ENCODE data around the gene PRKCG.

PRKCG gene

DNA sequence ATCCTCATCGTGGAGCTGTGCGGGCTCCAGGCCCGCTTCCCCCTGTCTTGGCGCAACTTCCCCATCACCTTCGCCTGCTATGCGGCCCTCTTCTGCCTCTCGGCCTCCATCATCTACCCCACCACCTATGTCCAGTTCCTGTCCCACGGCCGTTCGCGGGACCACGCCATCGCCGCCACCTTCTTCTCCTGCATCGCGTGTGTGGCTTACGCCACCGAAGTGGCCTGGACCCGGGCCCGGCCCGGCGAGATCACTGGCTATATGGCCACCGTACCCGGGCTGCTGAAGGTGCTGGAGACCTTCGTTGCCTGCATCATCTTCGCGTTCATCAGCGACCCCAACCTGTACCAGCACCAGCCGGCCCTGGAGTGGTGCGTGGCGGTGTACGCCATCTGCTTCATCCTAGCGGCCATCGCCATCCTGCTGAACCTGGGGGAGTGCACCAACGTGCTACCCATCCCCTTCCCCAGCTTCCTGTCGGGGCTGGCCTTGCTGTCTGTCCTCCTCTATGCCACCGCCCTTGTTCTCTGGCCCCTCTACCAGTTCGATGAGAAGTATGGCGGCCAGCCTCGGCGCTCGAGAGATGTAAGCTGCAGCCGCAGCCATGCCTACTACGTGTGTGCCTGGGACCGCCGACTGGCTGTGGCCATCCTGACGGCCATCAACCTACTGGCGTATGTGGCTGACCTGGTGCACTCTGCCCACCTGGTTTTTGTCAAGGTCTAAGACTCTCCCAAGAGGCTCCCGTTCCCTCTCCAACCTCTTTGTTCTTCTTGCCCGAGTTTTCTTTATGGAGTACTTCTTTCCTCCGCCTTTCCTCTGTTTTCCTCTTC is 8.0 kb upstream of the PRKCG start:
- DNase-seq: no peak

DNA sequence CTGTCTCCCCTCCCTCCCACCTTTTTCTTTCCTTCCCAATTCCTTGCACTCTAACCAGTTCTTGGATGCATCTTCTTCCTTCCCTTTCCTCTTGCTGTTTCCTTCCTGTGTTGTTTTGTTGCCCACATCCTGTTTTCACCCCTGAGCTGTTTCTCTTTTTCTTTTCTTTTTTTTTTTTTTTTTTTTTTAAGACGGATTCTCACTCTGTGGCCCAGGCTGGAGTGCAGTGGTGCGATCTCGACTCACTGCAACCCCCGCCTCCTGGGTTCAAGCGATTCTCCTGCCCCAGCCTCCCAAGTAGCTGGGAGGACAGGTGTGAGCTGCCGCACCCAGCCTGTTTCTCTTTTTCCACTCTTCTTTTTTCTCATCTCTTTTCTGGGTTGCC is 7.4 kb upstream of the PRKCG start:
- no peak for DNase-seq

DNA sequence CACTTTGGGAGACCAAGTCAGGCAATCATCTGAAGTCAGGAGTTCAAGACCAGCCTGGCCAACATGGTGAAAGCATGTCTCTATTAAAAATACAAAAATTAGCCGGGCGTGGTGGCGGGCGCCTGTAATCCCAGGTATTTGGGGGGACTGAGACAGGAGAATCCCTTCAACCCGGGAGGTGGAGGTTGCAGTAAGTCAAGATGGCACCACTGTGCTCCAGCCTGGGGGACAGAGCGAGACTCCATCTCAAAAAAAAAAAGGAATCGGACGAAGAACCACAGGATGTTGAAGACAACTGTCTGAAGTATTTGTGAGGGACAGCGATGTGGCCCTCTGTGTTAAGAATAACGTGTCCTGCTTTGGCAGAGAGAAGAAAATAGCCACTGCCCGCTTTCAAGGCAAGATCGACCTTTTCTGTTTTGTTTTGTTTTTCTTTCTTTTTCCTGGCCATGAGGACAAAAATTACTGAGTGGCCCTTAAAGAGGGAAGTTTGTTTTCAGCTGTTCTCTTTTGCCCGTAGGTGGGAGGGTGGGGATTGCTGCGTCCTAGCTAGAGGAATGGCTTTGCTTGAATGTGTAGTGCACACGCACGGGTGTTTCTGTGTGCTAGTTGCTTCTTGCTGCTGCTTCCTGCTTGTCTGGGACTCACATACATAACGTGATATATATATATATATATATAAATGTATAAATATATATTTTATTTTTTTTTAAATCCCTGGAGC is 6.2 kb upstream of the PRKCG start:
- DNase-seq: no peak

DNA sequence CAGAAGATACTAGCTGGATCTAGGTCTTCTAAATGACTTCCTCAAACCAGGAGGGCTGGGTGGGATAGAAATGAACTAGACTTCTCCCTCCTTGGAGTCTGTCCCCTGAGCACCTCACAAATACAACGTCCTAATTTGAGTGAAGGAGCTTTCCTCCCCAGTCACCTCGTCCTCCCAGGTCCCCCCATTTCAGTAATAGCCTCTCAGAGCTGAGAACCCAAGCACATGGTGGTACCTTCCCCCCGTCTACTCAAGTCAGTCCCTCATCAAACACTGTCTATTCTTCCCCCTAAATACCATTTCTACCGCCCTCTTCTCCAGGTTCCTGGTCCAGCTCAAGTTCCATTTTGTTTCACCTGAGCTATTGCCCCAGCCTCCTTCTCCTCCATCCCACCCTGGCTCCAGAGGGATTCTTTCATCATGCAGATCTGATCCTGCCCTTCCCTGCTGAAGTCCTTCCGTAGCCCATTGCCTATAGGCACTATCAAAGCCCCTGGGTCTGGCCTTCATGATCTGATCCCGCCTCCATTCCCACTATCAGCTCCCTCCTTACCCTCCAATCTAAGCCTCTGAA is 5.3 kb upstream of the PRKCG start:
- DNase-seq: no peak

DNA sequence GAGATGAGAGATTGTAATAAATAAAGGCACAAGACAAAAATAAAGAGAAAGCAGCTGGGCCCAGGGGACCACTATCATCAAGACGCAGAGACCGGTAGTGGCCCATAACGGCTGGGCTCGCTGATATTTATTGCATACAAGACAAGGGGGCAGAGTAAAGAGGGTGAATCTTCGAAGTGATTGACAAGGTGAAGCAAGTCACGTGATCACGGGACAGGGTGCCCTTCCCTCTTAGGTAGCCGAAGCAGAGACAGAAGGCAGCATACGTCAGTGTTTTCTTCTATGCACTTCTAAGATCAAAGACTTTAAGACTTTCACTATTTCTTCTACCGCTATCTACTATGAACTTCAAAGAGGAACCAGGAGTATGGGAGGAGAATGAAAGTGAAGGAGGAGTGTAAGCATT is 4.6 kb upstream of the PRKCG start:
- no peak for DNase-seq

DNA sequence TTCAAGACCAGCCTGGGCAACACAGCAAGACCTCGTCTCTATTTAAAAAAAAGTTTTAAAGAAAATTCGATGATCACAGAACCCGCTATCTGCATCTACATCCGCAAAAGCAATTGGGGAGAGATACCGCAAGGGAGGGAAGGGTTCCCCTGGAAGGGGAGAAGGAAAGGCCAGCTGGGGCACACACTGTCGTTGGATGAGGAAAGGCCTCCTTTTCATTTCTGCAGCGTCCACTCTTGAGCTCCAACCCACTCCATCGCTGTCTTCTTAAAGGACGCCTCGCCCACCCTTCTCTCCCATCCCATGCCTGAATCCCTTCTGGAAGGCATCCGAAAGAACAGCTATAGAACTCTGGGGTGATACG is 3.2 kb upstream of the PRKCG start:
- no peak for DNase-seq

DNA sequence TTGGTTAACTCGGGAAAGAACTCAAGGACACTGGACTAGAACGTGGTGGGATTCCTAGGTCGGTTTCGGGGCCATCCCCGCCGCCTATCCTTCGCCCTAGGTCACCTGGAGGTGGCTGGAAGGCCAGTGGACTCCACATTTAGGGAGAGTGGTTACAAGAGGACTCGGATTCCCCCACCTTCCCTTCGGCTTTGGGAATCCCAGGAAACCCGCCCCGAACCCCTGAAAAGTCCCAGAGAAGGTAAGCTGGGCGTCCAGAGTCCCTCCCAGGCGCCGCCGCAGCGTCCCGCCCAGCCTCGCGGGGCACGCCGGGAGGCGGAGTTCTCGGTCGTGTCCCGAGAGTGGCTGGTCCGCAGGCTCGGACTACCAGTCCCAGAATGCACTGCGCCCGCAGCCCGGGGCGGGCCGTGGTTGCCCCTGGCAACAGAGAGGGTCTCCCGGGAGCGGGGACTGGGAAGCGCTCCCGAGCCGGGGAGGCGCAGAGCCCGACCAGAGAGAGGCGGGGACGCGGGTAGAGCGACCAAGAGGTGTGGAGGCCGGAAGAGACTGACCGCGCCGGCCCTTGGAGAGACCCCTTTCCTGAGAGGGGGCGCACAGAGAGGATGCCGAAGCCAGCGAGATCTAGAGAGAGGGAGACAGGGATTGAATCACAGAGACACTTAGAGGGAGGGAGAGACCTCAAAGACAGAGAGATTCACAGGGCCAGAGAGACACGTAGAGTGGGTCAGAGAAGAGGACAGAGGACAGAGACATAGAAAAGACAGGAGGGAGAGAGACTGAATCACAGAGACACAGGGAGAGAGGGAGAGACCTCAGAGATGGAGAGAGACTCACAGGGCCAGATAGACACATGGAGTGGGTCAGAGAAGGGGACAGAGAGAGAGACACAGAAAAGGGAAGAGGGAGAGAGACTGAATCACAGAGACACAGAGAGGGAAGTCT is 2.6 kb upstream of the PRKCG start:
- no peak for DNase-seq

DNA sequence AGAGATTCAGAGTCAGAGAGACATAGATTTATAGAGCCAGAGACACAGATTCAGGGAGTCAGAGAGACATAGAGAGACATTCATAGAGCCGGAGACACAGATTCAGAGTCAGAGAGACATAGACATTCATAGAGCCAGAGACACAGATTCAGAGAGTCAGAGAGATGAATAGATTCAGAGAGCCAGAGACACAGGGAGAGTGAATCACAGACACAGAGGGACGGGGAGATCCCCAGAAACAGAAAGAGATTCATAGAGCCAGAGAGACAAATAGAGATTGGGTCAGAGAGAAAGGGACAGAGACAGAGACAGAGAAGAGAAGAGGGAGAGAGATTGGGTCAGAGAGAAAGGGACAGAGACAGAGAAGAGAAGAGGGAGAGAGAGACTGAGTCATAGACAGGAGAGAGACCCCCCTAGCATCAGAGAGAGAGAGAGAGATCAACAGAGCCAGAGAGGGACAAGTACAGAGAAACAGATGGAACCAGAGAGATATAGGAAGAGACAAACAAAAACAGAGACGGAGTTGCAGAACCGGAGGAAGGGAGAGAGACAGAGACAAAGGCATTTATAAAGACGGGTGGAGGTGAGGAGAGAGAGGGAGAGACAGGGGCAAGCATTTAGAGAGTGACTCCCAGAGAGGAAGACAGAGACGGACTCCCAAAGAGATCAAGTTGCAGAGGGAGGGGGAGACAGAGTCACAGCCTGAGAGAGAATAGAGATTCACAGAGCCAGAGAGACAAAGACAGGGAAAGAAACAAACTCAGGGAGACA is 1.1 kb upstream of the PRKCG start:
- DNase-seq: no peak

DNA sequence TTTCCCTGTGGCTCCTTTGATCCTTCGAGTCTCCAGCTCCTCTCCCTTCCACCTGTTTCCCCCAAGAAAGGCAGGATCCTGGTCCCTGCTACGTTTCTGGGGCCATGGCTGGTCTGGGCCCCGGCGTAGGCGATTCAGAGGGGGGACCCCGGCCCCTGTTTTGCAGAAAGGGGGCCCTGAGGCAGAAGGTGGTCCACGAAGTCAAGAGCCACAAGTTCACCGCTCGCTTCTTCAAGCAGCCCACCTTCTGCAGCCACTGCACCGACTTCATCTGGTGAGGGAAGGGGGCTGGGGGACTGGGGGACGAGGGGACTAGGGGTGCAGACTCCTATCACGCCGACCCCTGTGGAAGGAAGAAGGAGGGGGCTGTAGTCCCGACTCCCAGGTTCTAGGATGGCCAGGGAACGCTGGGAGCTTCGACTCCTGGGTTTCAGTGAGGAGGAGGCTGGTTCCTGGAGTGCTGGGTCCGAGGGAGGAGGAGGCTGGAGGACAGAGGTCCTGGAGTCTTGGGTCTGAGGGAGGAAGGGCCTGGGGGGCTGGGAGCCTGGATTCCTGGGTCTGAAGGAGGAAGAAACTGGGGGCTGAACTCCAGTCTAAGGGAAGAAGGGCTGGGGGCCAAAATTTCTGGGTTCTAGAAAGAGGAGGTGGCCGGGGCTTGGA is 524 bp downstream of the PRKCG start:
- DNase-seq: no peak

DNA sequence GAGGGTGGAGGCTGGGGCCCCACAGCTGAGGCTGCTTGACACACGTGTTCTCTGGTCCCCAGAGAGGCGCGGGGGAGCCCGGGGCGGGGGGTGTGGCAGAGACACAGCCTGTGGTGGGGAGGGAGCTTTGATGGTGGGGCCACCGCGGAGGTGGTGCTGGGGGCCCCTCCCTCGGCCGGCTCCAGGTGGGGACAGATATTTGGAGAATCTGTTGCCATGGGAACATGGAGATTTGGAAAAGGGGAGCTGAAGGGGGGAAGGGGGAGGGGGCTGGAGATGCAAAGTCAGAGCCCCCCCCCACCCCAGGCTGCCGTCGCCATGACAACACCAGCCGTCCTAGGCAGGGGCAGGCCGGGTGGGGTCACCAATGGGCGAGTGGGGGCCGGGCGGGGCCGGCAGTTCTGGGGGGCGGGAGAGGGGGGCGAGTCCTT is 1.2 kb downstream of the PRKCG start:
- DNase-seq: no peak

DNA sequence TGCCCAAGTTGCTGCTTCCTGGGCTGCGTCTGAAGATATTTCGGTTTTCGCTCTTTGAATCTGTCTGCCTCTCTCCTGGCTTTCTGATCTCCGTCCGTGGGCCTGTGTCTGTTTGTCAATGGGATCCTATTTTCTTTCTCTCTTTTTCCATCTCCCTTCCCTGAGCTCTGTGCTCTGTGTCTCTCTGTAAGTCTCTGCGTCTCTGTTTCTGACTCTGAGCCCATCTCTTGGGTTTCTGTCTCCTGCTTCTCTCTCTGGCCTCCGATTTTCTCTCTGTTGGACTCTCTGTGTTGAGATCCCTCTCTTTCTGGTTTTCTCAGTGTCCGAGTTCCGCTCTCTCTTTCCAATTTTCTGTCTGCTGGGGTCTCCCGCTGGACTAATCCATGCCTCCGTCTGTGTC is 1.7 kb downstream of the PRKCG start:
- DNase-seq: no peak

DNA sequence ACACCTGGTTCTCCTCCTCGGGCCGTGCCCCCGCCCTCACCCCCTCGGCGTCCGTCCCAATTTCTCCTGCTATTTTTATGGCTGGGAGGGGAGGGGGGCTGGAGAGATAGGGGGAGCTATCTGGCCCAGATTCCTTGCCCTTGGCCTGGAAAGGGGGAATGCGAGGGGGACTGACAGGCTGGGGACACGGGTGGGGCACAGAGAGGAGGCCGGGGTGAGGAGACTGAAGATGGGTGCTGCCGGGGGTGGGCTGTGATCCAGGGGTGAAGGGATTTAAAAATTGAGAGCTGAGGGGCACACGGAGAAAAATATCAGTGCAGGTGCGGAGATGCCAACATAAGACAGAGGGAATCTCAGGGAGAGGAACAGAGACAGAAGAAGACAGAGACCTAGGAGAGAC is 2.3 kb downstream of the PRKCG start:
- no peak for DNase-seq

DNA sequence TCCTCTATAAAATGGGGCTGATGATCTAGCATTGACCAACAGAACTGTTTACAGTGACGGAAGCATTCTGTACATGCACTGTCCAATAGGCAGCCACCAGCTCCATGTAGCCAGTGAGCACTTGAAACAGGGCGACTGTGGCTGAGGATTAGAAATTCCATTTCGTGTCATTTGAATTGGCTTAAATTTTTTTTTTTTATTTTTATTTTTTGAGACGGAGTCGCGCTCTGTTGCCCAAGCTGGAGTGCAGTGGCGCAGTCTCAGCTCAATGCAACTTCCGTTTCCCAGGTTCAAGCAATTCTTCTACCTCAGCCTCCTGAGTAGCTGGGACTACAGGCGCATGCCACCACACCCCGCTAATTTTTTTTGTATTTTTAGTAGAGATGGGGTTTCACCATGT is 3.0 kb downstream of the PRKCG start:
- no peak for DNase-seq

DNA sequence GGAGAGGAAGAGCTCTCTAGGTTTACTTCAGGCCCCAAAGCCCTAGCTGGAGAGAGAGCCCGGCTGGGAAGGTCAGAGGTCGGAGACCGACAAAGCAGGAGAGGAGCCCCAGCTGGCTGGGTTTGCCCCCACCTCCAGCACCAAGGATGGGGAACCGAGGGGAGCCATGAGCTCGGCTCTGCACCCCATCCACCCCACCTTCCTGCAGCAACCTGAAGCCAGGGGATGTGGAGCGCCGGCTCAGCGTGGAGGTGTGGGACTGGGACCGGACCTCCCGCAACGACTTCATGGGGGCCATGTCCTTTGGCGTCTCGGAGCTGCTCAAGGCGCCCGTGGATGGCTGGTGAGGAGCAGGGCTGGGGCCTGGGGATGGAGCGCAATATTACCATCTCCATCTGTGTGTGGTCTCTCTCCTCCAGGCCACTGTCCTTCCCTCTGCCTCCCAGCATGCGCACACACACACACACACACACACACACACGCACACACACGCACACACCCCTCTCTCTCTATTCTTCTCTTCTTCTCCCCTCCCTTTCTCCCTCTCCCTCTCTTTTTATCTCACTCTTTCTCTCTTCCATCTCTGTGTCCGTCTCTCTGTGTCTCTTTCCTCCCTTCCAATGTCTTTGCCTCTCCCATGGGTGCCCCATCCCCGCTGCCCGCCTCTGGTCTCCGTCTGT is 10.4 kb downstream of the PRKCG start:
- DNase-seq: no peak

DNA sequence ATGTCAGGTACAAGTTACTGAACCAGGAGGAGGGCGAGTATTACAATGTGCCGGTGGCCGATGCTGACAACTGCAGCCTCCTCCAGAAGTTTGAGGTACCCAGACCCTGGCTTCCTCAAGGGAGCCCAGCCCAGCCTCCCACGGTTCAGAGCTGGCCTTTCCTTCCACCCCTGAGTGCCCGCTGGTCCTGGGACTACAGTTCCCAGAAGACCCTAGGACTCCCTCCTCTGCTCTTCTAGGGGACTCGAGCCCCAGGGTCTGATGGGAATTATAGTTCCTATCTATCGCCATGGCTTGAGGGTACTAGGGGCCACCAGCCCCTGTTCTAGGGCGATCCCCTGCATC is 11.0 kb downstream of the PRKCG start:
- DNase-seq: no peak

DNA sequence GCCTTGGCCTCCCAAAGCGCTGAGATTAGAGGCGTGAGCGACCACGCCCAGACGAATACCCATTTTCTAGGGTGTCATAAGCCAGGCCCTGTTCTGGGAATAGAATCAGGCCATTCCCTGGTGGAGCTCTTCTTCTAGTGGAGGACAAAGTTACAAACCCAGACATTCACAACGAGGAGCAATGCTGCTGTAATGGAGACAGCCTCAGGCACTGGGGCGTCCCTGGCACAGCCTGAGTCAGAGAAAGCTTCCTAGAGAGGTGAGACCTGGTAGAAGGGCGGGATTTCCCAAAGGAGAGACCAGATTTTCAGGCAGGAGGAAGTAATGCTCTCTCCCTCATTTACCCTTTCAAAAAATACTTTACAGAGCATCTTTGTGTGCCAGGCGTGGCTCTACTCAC is 12.7 kb downstream of the PRKCG start:
- no peak for DNase-seq

DNA sequence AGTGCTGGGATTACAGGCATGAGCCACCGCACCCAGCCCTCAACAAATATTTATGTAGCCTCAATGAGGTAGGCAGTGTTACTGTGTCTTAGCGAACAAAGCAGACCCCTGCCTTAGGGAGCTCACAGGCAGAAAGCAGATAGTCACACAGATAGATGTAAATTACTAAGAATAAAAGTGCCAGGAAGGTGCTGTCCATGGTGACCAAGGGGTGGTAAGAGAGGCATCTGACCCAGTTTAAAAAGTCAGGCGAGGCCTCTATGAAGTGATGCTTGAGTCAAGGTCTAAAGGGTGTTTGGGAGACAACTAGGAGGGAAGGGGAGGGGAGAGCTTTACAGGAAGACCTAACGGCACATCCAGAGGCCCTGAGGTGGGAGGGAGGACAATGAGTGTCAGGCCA is 14.7 kb downstream of the PRKCG start:
- no peak for DNase-seq

DNA sequence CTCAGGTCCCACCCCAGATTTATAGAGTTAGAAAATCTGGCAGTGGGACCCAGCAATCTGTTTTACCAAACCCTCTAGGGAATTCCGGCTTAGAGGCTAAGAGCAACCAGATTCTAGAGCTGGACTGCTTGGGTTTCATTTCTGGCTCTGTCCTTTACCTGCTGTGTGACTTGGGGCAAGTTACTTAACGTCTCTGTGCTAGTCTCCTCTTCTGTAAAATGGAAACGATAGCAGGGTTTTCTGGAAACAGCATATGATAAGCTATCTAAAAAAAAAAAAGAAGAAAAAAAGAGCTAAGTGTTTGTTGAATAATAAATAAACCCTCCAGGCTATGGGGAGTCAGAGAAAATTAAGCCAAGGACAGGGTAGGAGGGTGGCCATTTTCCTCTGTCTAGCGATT is 15.5 kb downstream of the PRKCG start:
- no peak for DNase-seq

DNA sequence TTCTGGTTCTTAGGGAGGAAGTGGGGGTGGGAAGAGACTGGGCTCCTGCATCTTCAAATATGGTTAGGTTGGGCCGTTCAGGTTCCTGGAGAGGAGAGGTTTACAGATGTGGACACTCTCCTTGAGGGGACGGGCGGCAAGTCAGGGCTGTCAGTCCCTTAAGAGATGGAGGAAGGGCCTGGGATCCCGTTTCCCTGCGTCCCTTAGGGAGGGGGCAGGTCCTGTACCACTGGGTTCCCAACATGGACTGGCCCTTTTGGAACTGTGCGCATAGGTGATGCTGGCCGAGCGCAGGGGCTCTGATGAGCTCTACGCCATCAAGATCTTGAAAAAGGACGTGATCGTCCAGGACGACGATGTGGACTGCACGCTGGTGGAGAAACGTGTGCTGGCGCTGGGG is 16.2 kb downstream of the PRKCG start:
- no peak for DNase-seq

DNA sequence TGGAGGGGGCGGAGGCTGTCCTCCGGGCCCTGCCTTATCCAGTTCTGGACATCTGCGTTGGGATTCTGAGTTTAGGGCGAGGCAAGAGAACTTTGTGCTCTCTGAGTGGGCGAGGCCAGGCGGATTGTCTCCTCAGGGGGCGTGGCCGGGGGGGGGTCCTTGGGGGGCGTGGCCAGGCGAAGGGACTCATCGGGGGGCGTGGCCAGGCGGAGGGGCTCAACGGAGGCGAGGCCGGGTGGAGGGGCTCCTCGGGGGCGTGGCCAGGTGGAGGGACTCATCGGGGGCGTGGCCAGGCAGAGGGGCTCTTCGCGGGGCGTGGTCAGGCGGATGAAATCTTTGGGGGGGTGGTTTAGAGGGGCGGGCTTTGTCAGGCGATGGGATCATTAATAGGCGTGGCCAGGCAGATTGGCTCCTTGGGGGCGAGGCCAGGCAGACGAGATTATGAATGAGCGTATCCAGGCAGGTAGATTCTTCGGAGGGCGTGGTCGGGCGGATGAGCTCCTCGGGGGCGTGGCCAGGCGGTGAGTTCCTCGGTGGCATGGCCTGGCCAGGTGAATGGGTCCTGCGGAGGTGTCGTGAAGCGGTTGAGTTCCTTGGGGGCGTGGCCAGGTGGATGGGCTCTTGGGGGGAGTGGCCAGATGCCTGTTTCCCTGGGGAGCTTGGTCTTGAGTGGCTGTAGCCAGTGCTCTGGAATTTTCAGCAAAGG is 16.8 kb downstream of the PRKCG start:
- no peak for DNase-seq
